B cell (primary cell): ENCODE data around the gene LHPP. TPM values are rescaled to one million over a fixed set of nuclear protein-coding genes. Genes with fewer than 3 reads are reported as not detected.

Source experiments
- ATAC-seq: fragments of 200-7000 bp; cut with Tn5 transposase; one replicate; pipeline ENCODE4 v1.10.0; 2021; ENCODE audit warnings: low read depth, mild to moderate bottlenecking, moderate number of reproducible peaks, moderate library complexity
- CTCF ChIA-PET: fragments of 350-600 bp; sonication (Branson Sonifier 250); formaldehyde crosslinking; loops from one replicate; lab custom pipeline; 2021; ENCODE audit warnings: antibody characterized with exemption, inconsistent platforms; lab: Charles Lee
- POLR2A ChIA-PET: fragments of 350-600 bp; sonication (Branson Sonifier 250); formaldehyde crosslinking; loops from one replicate; lab custom pipeline; 2021; ENCODE audit warnings: antibody characterized with exemption; lab: Charles Lee
- DNase-seq: peaks from one replicate; pipeline ENCODE4 v3.0.0; 2013
- H2AFZ ChIP-seq: 2 replicates; pipeline ENCODE4 v1.6.1; 2012; ENCODE audit warnings: mild to moderate bottlenecking, low read depth, low read length; ENCODE audit not compliant: insufficient read depth, poor library complexity, severe bottlenecking
- H3K27ac ChIP-seq, 2 donors: 1 replicate in 1 of 2; 2 replicates in 1 of 2; pipeline ENCODE4 v1.5.1; 2012 to 2013; ENCODE audit warnings: low read length in 2 of 2, mild to moderate bottlenecking in 2 of 2, moderate library complexity in 1 of 2
- H3K27me3 ChIP-seq, 4 experiments: fragments of 200-600 bp in 1 of 4; sonication (generic) in 1 of 4; replicated peaks in 1 of 4; 1 replicate in 2 of 4; 2 replicates in 2 of 4; pipeline versions ENCODE4 v1.6.1 to v1.7.0; 2013 to 2016; ENCODE audit warnings: low read length in 3 of 4, mild to moderate bottlenecking in 2 of 4, mixed read lengths in 1 of 4, moderate library complexity in 1 of 4; ENCODE audit not compliant: insufficient read depth in 4 of 4, control insufficient read depth in 3 of 4; ENCODE audit errors: control extremely low read depth in 1 of 4
- H3K36me3 ChIP-seq, 2 experiments: replicated peaks in 1 of 2; 1 replicate in 1 of 2; 2 replicates in 1 of 2; pipeline versions ENCODE4 v1.6.1 to v1.7.1; 2013; ENCODE audit warnings: low read length in 1 of 2; ENCODE audit not compliant: insufficient read depth in 2 of 2, control insufficient read depth in 1 of 2; ENCODE audit errors: control extremely low read depth in 1 of 2, extremely low read depth in 1 of 2
- H3K4me1 ChIP-seq, 2 donors: fragments of 200-600 bp in 1 of 2; sonication (generic) in 1 of 2; 1 replicate in 1 of 2; 2 replicates in 1 of 2; pipeline versions ENCODE4 v1.5.1 to v1.6.1; 2013 to 2017; ENCODE audit warnings: low read length in 2 of 2; ENCODE audit not compliant: control insufficient read depth in 2 of 2, insufficient read depth in 2 of 2
- H3K4me2 ChIP-seq: replicated peaks from 2 replicates; pipeline ENCODE3; 2012; ENCODE audit warnings: mild to moderate bottlenecking, low read depth, low read length; ENCODE audit not compliant: poor library complexity, severe bottlenecking
- H3K4me3 ChIP-seq, 5 experiments: fragments of 200-600 bp in 1 of 5; sonication (generic) in 1 of 5; 1 replicate in 3 of 5; 2 replicates in 2 of 5; pipeline versions ENCODE4 v1.5.1 to v1.7.0; 2011 to 2016; ENCODE audit warnings: low read length in 4 of 5, mild to moderate bottlenecking in 4 of 5, low read depth in 2 of 5, control low read depth in 1 of 5, moderate library complexity in 1 of 5; ENCODE audit not compliant: insufficient read depth in 1 of 5; ENCODE audit errors: control extremely low read depth in 1 of 5, extremely low read depth in 1 of 5
- H3K79me2 ChIP-seq: fragments of 200-600 bp; sonication (generic); one replicate; pipeline ENCODE4 v1.6.0; 2016; ENCODE audit warnings: low read length; ENCODE audit not compliant: control insufficient read depth, insufficient read depth
- H3K9ac ChIP-seq: fragments of 200-600 bp; sonication (generic); 2 replicates; pipeline ENCODE4 v1.6.1; 2017; ENCODE audit warnings: mild to moderate bottlenecking, low read length, moderate library complexity
- H3K9me3 ChIP-seq, 3 donors: one replicate each; pipeline versions ENCODE4 v1.6.1 to v1.7.1; 2013; ENCODE audit warnings: low read length in 2 of 3; ENCODE audit not compliant: control insufficient read depth in 2 of 3, insufficient read depth in 1 of 3; ENCODE audit errors: control extremely low read depth in 1 of 3
- H4K20me1 ChIP-seq: 2 replicates; pipeline ENCODE4 v1.6.0; 2012; ENCODE audit warnings: mild to moderate bottlenecking, low read length; ENCODE audit not compliant: insufficient read depth, control insufficient read depth, poor library complexity, severe bottlenecking
- H3K27ac Mint-ChIP-seq: one replicate; pipeline ENCODE4 v1.8.0; 2021; ENCODE audit warnings: mixed read lengths
- H3K27me3 Mint-ChIP-seq: one replicate; pipeline ENCODE4 v1.8.0; 2021; ENCODE audit warnings: mixed read lengths
- H3K4me1 Mint-ChIP-seq: one replicate; pipeline ENCODE4 v1.8.0; 2021; ENCODE audit warnings: mixed read lengths
- H3K4me3 Mint-ChIP-seq: one replicate; pipeline ENCODE4 v1.8.0; 2021; ENCODE audit warnings: mixed read lengths
- H3K9me3 Mint-ChIP-seq: one replicate; pipeline ENCODE4 v1.8.0; 2022; ENCODE audit warnings: mixed read lengths; ENCODE audit not compliant: insufficient read depth
- CTCF ChIP-seq: fragments of 200-600 bp; IDR thresholded peaks from one replicate; pipeline ENCODE4 v1.8.0; 2022; ENCODE audit warnings: antibody characterized with exemption, mild to moderate bottlenecking
- EZH2 ChIP-seq: IDR thresholded peaks from 2 replicates; pipeline ENCODE4 v1.6.1; 2012; ENCODE audit warnings: borderline replicate concordance, low read depth, mild to moderate bottlenecking, moderate library complexity, low read length; ENCODE audit not compliant: insufficient read depth, poor library complexity, severe bottlenecking
- WGBS: methylation state at CpG from one replicate; pipeline ENCODE4 v1.1.5; 2013; ENCODE audit warnings: missing lambda C conversion rate; ENCODE audit not compliant: insufficient coverage; 5-methylcytosine and 5-hydroxymethylcytosine counted together
- intact Hi-C: fragments of 100-400 bp; cut with micrococcal nuclease; formaldehyde crosslinking; loops from one replicate; pipeline ENCODE4 v1.10.0; 2022
- polyA plus RNA-seq: library from polyadenylated mRNA; depleted of rRNA; stranded (reverse); fragments of >200 nt; gene quantifications from 2 replicates; pipeline ENCODE4 v1.2.3, GENCODE V29; 2012
- total RNA-seq, 2 donors: library from RNA; stranded (reverse); fragments of 120-200 nt in 1 of 2; gene quantifications; 1 replicate in 1 of 2; 2 replicates in 1 of 2; pipeline versions ENCODE4 v1.2.3 to v1.2.4, GENCODE V29; 2013 to 2022

LHPP gene
- total and polyA plus RNA-seq, 2 donors (not counting 1 experiment from before 2014, with no cell fraction given): 60.2 to 83.5 TPM

DNA sequence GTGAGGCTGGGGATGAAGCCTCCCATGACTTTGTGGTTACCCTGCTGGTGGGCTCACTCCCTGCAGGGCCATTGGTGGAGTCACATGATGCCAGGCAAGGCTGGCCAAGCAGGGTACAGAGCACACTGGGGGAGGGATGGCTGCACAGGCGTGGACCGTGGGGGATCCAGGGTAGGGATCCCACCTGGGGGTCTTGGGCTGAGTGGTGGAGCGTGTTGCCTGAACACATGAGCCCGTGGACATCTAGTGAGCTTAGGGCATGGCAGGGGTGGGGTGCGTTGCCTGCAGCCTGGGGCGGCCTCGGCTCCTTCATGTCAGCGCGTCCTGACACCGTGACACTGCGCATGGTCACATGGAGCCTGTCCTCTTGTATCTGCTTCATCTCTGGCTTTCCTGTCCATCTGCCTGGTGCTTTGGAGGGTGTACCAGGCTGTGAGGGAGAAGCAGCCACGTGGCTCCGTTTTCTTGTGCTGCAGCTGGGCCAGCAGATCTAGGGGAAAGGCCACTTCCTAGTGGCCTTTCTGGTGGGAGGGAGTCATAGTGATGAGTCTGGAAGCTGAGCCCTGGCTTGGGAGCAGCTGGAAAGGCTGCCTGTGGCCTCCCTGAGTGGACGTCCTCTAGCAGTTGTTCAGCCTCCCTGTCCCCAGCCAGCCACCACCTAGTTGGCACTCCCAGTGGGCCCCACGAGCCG lies 96.2 kb downstream of the LHPP start:
- no peak overlapping the region for H3K27ac ChIP-seq
- Mint-ChIP-seq H3K27ac (no peak overlapping the region), H3K27me3 (no peaks in the 10 kb centered on the region), H3K9me3 (no peaks in the 10 kb centered on the region), H3K4me3 (no peak overlapping the region), H3K4me1 (peaks cover 20% of the 10 kb centered on the region)
- DNase-seq (no peak), ATAC-seq (no peak)
- no peaks in the 10 kb centered on the region for H3K27me3 ChIP-seq
- H3K79me2 ChIP-seq: peaks cover 24% of the 10 kb centered on the region
- H2AFZ ChIP-seq: no peak overlapping the region
- no peak overlapping the region for H3K4me3 ChIP-seq
- H3K9ac ChIP-seq: no peak overlapping the region
- POLR2A ChIA-PET: interaction anchor here (0.5 kb wide), 1 partner anchor 12 kb away, joined by 3 read pairs; no protein-coding TSS in a partner anchor
- peaks cover 0 to 18% (median 0%) of the 10 kb centered on the region in 3 donors for H3K9me3 ChIP-seq
- H4K20me1 ChIP-seq: no peaks in the 10 kb centered on the region
- H3K4me2 ChIP-seq: no peak overlapping the region
- CTCF ChIA-PET: interaction anchor here (0.8 to 1.1 kb wide), 2 partner anchors 12 to 24 kb away, joined by 3 read pairs; no protein-coding TSS in a partner anchor
- TF ChIP-seq CTCF (no peak), EZH2 (no peak)
- H3K4me1 ChIP-seq: peaks cover 0 to 13% of the 10 kb centered on the region in 2 donors
- 94% methylated on average over 16 of the region's 16 CpGs for WGBS
- peaks cover 0 to 3% of the 10 kb centered on the region in 2 experiments for H3K36me3 ChIP-seq
- intact Hi-C loops: no loop called here
